ENCODE data around the gene NUP58.

NUP58 gene

GRCh38 chr13:25301347-25302113, at the start of gene NUP58:
TSS of gene NUP58 (plus strand) at chr13:25301625. CDS start at chr13:25301774, 149 bp downstream.
- DNase-seq (ENCODE audit: low read depth in 2 of 2): peak; percentile 96
- no peak for TF ChIP-seq CTCF (IDR thresholded peaks at IDR 0.05; ENCODE audit: low read depth, low read length)
- peak within 1 kb of the TSS; percentile 88 to 92 for H3K4me3 ChIP-seq (replicated peaks in 1 of 2; ENCODE audit: low read depth in 2 of 2, low read length in 2 of 2)

- DNase-seq (ENCODE audit: low read depth in 2 of 2): no peak
- H3K4me3 ChIP-seq (replicated peaks in 1 of 2; ENCODE audit: low read depth in 2 of 2, low read length in 2 of 2): no peak overlapping the region
- no peak for TF ChIP-seq CTCF (IDR thresholded peaks at IDR 0.05; ENCODE audit: low read depth, low read length)
Observed at GRCh38 chr13:25252225-25252624, 49.2 kb upstream of the NUP58 start.

- no peak for TF ChIP-seq CTCF (IDR thresholded peaks at IDR 0.05; ENCODE audit: low read depth, low read length)
- no peak for DNase-seq (ENCODE audit: low read depth in 2 of 2)
- no peak overlapping the region for H3K4me3 ChIP-seq (replicated peaks in 1 of 2; ENCODE audit: low read depth in 2 of 2, low read length in 2 of 2)
Observed at GRCh38 chr13:25252752-25253151, 48.7 kb upstream of the NUP58 start.

- no peak overlapping the region for H3K4me3 ChIP-seq (replicated peaks in 1 of 2; ENCODE audit: low read depth in 2 of 2, low read length in 2 of 2)
- TF ChIP-seq CTCF (IDR thresholded peaks at IDR 0.05; ENCODE audit: low read depth, low read length): no peak
- DNase-seq (ENCODE audit: low read depth in 2 of 2): peak; percentile 6 to 37
Observed at GRCh38 chr13:25253702-25254101, 47.7 kb upstream of the NUP58 start.

- no peak overlapping the region for H3K4me3 ChIP-seq (replicated peaks in 1 of 2; ENCODE audit: low read depth in 2 of 2, low read length in 2 of 2)
- no peak for DNase-seq (ENCODE audit: low read depth in 2 of 2)
- no peak for TF ChIP-seq CTCF (IDR thresholded peaks at IDR 0.05; ENCODE audit: low read depth, low read length)
Observed at GRCh38 chr13:25262261-25262660, 39.2 kb upstream of the NUP58 start.

- no peak for TF ChIP-seq CTCF (IDR thresholded peaks at IDR 0.05; ENCODE audit: low read depth, low read length)
- no peak overlapping the region for H3K4me3 ChIP-seq (replicated peaks in 1 of 2; ENCODE audit: low read depth in 2 of 2, low read length in 2 of 2)
- no peak for DNase-seq (ENCODE audit: low read depth in 2 of 2)
Observed at GRCh38 chr13:25266706-25267105, 34.7 kb upstream of the NUP58 start.

- peak; percentile 28 for TF ChIP-seq CTCF (IDR thresholded peaks at IDR 0.05; ENCODE audit: low read depth, low read length)
- H3K4me3 ChIP-seq (replicated peaks in 1 of 2; ENCODE audit: low read depth in 2 of 2, low read length in 2 of 2): no peak overlapping the region
- peak; percentile 38 to 41 for DNase-seq (ENCODE audit: low read depth in 2 of 2)
Observed at GRCh38 chr13:25267715-25268114, 33.7 kb upstream of the NUP58 start.
